Measurements from ENCODE around the gene SMAD2. TPM values are rescaled to one million over a fixed set of nuclear protein-coding genes. Genes with fewer than 3 reads are reported as not detected.

The SMAD2 gene
- total and polyA plus RNA-seq, 2 of the 8 experiments (the other 6 are each of a cell fraction or from before 2014, with no cell fraction given): 28.4 to 124 TPM

DNA sequence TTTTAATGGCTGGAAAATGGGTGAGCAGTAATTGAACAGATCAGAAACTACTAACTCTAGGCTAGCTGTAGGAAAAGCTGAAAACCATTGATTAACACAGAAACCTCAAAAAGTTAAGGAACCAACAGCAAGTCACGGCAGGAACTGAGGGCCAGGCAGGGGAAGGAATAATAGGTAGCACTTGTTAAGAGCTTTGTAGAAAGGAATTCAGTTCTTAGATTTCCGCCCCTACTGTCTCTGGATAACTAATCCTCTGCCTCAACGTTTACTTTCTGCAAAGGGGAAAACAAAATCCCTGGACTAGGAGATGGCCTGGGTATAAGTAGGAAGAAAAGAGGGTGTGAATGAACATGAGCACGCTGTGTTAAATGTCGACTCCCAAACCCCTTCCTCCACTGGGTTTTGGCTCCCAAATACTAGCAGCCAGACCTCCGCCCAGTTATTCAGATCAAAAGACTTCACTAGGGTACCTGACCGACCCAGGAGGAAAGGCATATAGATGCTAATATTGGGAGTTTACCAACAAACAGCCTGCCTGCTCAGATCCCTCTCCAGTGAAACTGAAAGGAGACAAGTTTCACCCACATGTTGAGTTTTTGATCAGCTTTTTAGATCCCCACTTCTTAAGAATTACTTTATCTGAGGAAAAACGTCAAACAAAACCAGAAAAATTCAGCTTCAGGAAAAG lies 12.4 kb downstream of the SMAD2 start:
- peaks cover 7 to 12% of the 10 kb centered on the region in 2 experiments for H4K20me1 ChIP-seq (replicated peaks in 1 of 2; ENCODE audit: control insufficient read depth in 1 of 2, insufficient read depth in 2 of 2, low read length in 2 of 2)
- POLR2A ChIA-PET (ENCODE audit: partially characterized antibody): interaction anchor here (0.6 to 2.6 kb wide), 5 partner anchors 9 to 40 kb away, joined by 3 to 18 read pairs (median 4); partner anchors contain the start of gene SMAD2

More for the DNA sequence above, 12.4 kb downstream of the SMAD2 start:
- Histone ChIP-seq H3K14ac (ENCODE audit: insufficient read length) (no peak overlapping the region), H3K79me2 (ENCODE audit: control insufficient read depth in 1 of 2, insufficient read depth in 2 of 2, low read length in 2 of 2) (peaks cover 27 to 98% of the 10 kb centered on the region in 2 experiments), H3K4me3 (ENCODE audit: extremely low read depth in 1 of 4, insufficient read depth in 2 of 4, low read depth in 3 of 4, low read length in 4 of 4) (peak overlapping the region; percentile 5 to 53 (median 27); a peak in 6 of 8 replicates), H4K91ac (replicated peaks; ENCODE audit: insufficient read length, low read length) (no peak overlapping the region), H3K27ac (ENCODE audit: low read depth, low read length) (peak overlapping the region; percentile 60), H2BK120ac (replicated peaks; ENCODE audit: low read depth, low read length) (no peak overlapping the region), H3K27me3 (replicated peaks in 1 of 4; ENCODE audit: control insufficient read depth in 3 of 4, extremely low read depth in 1 of 4, insufficient read depth in 3 of 4, low read length in 3 of 4) (no peaks in the 10 kb centered on the region), H2BK20ac (ENCODE audit: low read length) (no peak overlapping the region), H2AK5ac (ENCODE audit: low read depth, low read length) (no peak overlapping the region), H4K8ac (ENCODE audit: extremely low read depth, insufficient read depth, low read length) (no peak overlapping the region), H3K23ac (ENCODE audit: insufficient read length) (no peak overlapping the region), H3K23me2 (ENCODE audit: low read depth, low read length) (no peaks in the 10 kb centered on the region), H3K9ac (replicated peaks in 1 of 4; ENCODE audit: extremely low read depth in 1 of 4, low read depth in 3 of 4, low read length in 3 of 4) (no peak overlapping the region; a peak in 1 of 7 replicates), H2AFZ (ENCODE audit: low read length) (no peak overlapping the region), H3K18ac (ENCODE audit: extremely low read depth, low read length) (no peak overlapping the region; the same call in 1 of the 2 replicates), H2BK12ac (ENCODE audit: low read depth, low read length) (peak overlapping the region; percentile 10; the same call in 1 of the 2 replicates), H3K9me3 (ENCODE audit: insufficient read depth in 2 of 2, low read depth in 1 of 2, low read length in 1 of 2) (no peaks in the 10 kb centered on the region), H4K5ac (ENCODE audit: insufficient read length, low read depth, low read length) (no peak overlapping the region), H2BK15ac (ENCODE audit: low read length) (no peak overlapping the region), H2BK5ac (ENCODE audit: low read depth, low read length) (peak overlapping the region; percentile 60; the same call in 1 of the 2 replicates), H3K4me1 (replicated peaks in 1 of 4; ENCODE audit: control insufficient read depth in 3 of 4, insufficient read depth in 4 of 4, low read length in 3 of 4) (peaks cover 7 to 20% (median 13%) of the 10 kb centered on the region in 4 experiments; a peak in 6 of 7 replicates), H3K36me3 (ENCODE audit: control insufficient read depth in 2 of 4, insufficient read depth in 4 of 4, low read length in 3 of 4) (no peaks in the 10 kb centered on the region), H3K56ac (replicated peaks; ENCODE audit: insufficient read length, low read depth, low read length) (no peak overlapping the region), H3K79me1 (ENCODE audit: low read depth, low read length) (peaks cover 4% of the 10 kb centered on the region; the same call in 1 of the 2 replicates), H3K4ac (replicated peaks; ENCODE audit: insufficient read length, low read depth, low read length) (no peak overlapping the region), H3K4me2 (ENCODE audit: insufficient read depth in 1 of 2, low read depth in 2 of 2, low read length in 2 of 2) (peak overlapping the region; percentile 64 to 70)
- WGBS, 2 experiments (ENCODE audit: extremely low coverage in 1 of 2, insufficient coverage in 1 of 2, insufficient read length in 1 of 2, insufficient replicate concordance in 2 of 2, low coverage in 1 of 2, low lambda C conversion rate in 2 of 2, missing lambda C conversion rate in 1 of 2): 4% methylated on average over 8 of the region's 8 CpGs; no CpG with 5 or more reads in 1 of the 2 experiments
- CTCF ChIA-PET (ENCODE audit: partially characterized antibody): interaction anchor here (0.6 to 1.2 kb wide), 5 partner anchors 10 to 246 kb away, joined by 3 read pairs; partner anchors contain the start of gene SMAD2
- FAIRE-seq: peak; percentile 87
- no peak for DNase-seq (ENCODE audit: low read depth in 1 of 2, low spot score in 2 of 2)
- TF ChIP-seq RBBP5 (IDR thresholded peaks at IDR 0.05; ENCODE audit: borderline replicate concordance, low read depth, low read length): 0 out of 2 replicates have a peak, but pooled peaks have one; percentile 47
- TF ChIP-seq ASH2L (IDR thresholded peaks at IDR 0.05; ENCODE audit: low read length): peak; percentile 91
- TF ChIP-seq, protein P1, sequence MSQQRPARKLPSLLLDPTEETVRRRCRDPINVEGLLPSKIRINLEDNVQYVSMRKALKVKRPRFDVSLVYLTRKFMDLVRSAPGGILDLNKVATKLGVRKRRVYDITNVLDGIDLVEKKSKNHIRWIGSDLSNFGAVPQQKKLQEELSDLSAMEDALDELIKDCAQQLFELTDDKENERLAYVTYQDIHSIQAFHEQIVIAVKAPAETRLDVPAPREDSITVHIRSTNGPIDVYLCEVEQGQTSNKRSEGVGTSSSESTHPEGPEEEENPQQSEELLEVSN (IDR thresholded peaks at IDR 0.05): no peak
- TF ChIP-seq GABPA (IDR thresholded peaks at IDR 0.05; ENCODE audit: borderline replicate concordance, insufficient read depth, low read length): peak; percentile 53; the same call in 1 of the 2 replicates
